Lower leg skin (tissue), 3 donors: Measurements from ENCODE around the gene TACSTD2.

Source experiments
- POLR2A ChIP-seq, 2 donors: fragments of 450-650 bp; IDR thresholded peaks; one replicate each; pipeline ENCODE4 v1.6.1; 2016 to 2017; ENCODE audit warnings: antibody characterized with exemption in 2 of 2, mild to moderate bottlenecking in 1 of 2, moderate library complexity in 1 of 2
- TF ChIP-seq, protein P1 (sequence below), 3 donors: fragments of 450-650 bp; IDR thresholded peaks; one replicate each; pipeline ENCODE4 v1.5.1; 2016; ENCODE audit warnings: antibody characterized with exemption in 3 of 3, mild to moderate bottlenecking in 3 of 3, moderate library complexity in 2 of 3

DNA sequence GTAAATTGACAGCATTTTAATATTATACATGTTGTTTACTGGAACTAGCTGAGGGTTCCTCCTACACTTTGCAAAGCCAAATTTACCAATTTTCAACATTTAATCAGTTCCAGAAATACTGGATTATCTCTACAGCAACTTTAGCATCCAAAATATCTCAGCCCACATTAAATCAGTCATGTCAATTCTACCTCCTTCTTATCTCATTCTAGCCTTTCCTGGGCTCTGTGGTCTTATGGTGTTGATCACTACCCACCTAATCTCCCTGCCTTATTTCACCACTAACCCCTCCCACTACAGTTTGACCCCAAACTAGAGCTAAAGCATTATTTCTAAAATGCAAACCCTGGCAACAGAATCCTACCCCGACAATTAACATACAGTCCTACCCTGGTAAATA is 33.8 kb downstream of the TACSTD2 start:
- TF ChIP-seq POLR2A (IDR thresholded peaks at IDR 0.05) = no peak
- TF ChIP-seq, protein P1, sequence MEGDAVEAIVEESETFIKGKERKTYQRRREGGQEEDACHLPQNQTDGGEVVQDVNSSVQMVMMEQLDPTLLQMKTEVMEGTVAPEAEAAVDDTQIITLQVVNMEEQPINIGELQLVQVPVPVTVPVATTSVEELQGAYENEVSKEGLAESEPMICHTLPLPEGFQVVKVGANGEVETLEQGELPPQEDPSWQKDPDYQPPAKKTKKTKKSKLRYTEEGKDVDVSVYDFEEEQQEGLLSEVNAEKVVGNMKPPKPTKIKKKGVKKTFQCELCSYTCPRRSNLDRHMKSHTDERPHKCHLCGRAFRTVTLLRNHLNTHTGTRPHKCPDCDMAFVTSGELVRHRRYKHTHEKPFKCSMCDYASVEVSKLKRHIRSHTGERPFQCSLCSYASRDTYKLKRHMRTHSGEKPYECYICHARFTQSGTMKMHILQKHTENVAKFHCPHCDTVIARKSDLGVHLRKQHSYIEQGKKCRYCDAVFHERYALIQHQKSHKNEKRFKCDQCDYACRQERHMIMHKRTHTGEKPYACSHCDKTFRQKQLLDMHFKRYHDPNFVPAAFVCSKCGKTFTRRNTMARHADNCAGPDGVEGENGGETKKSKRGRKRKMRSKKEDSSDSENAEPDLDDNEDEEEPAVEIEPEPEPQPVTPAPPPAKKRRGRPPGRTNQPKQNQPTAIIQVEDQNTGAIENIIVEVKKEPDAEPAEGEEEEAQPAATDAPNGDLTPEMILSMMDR (IDR thresholded peaks at IDR 0.05) = no peak
